Measurements from ENCODE around the gene PRKCZ. TPM values are rescaled to one million over a fixed set of nuclear protein-coding genes. Genes with fewer than 3 reads are reported as not detected.

Gene PRKCZ
- total and polyA plus RNA-seq, 2 of the 4 experiments (the other 2 are of a cell fraction) = 2.0 to 3.5 TPM

- Histone ChIP-seq H3K56ac (ENCODE audit: extremely low read depth, insufficient read depth, low read length) (no peak overlapping the region), H4K91ac (ENCODE audit: insufficient read depth, low read depth, low read length) (no peak overlapping the region), H2BK20ac (ENCODE audit: low read depth, low read length) (no peak overlapping the region), H3K4me2 (ENCODE audit: low read depth, low read length) (no peak overlapping the region), H3K23ac (ENCODE audit: low read depth, low read length) (no peak overlapping the region), H2BK15ac (ENCODE audit: low read depth, low read length) (no peak overlapping the region), H2AFZ (replicated peaks; ENCODE audit: low read length, poor library complexity) (no peak overlapping the region), H4K20me1 (ENCODE audit: insufficient read depth, low read length) (peaks cover 3% of the 10 kb centered on the region; the same call in 1 of the 2 replicates), H3K4me1 (ENCODE audit: control insufficient read depth, insufficient read depth, low read length) (peaks cover 3% of the 10 kb centered on the region; the same call in 1 of the 2 replicates), H3K9me3 (ENCODE audit: control insufficient read depth, insufficient read depth, low read length) (peaks cover 13% of the 10 kb centered on the region), H3K27ac (ENCODE audit: insufficient read depth, low read length) (no peak overlapping the region), H3K14ac (replicated peaks; ENCODE audit: low read depth, low read length) (no peak overlapping the region), H3K9ac (ENCODE audit: low read depth, low read length) (no peak overlapping the region), H2BK120ac (ENCODE audit: low read depth, low read length) (no peak overlapping the region), H4K8ac (ENCODE audit: low read depth in 2 of 2, low read length in 2 of 2) (no peak overlapping the region), H4K5ac (ENCODE audit: low read depth, low read length) (no peak overlapping the region), H3K18ac (ENCODE audit: low read depth, low read length) (no peak overlapping the region), H2AK5ac (ENCODE audit: low read depth, low read length) (no peak overlapping the region), H3K79me1 (ENCODE audit: low read depth in 1 of 2, low read length in 2 of 2) (no peaks in the 10 kb centered on the region), H3K9me1 (ENCODE audit: insufficient read depth, low read length) (no peaks in the 10 kb centered on the region), H3K4ac (ENCODE audit: low read depth, low read length) (no peak overlapping the region), H3K4me3 (ENCODE audit: insufficient read depth, low read depth, low read length) (no peak overlapping the region), H3K36me3 (ENCODE audit: control insufficient read depth, insufficient read depth, low read length) (no peaks in the 10 kb centered on the region), H2AK9ac (replicated peaks; ENCODE audit: low read depth, low read length, poor library complexity) (no peak overlapping the region), H3K27me3 (ENCODE audit: control insufficient read depth, insufficient read depth, low read length) (peaks cover 30% of the 10 kb centered on the region), H2BK5ac (ENCODE audit: low read depth, low read length, poor library complexity, severe bottlenecking) (no peak overlapping the region)
- DNase-seq (no peak), ATAC-seq (ENCODE audit: low read depth) (no peak)
- WGBS, 2 experiments (ENCODE audit: extremely low coverage in 2 of 2, insufficient read length in 1 of 2) = 100% methylated on average over 1 of the region's 8 CpGs; no CpG with 5 or more reads in 1 of the 2 experiments
- in situ Hi-C loops (cut with MboI; ENCODE audit: low sequenced_read_pairs) (no loop called here), dilution Hi-C loops (cut with HindIII; ENCODE audit: low sequenced_read_pairs, unreplicated experiment) (no loop called here), intact Hi-C loops (cut with micrococcal nuclease) (no loop called here)
- no TSS peak for BruUV-seq (replicated peaks)
- CTCF ChIA-PET = no interaction called here
- TF ChIP-seq SMC3 (IDR thresholded peaks at IDR 0.05; ENCODE audit: low read depth, low read length) (no peak), CHD1 (IDR thresholded peaks at IDR 0.05; ENCODE audit: low read depth, low read length) (no peak), BHLHE40 (IDR thresholded peaks at IDR 0.05; ENCODE audit: low read depth, low read length) (no peak), FOS (IDR thresholded peaks at IDR 0.05; ENCODE audit: low read depth, low read length) (no peak), MAFK (IDR thresholded peaks at IDR 0.05; ENCODE audit: low read depth, low read length) (no peak), MXI1 (IDR thresholded peaks at IDR 0.05; ENCODE audit: borderline replicate concordance, low read depth, low read length) (no peak), RCOR1 (IDR thresholded peaks at IDR 0.05; ENCODE audit: insufficient replicate concordance, low read length) (no peak), RAD21 (IDR thresholded peaks at IDR 0.05; ENCODE audit: low read length) (no peak), CEBPB (IDR thresholded peaks at IDR 0.05; ENCODE audit: low read depth, low read length) (no peak), CTCF (conservative IDR thresholded peaks at IDR 0.05; ENCODE audit: low read depth, low read length) (no peak), NFE2L2 (IDR thresholded peaks at IDR 0.05; ENCODE audit: low read depth, low read length) (no peak), MAZ (IDR thresholded peaks at IDR 0.05; ENCODE audit: borderline replicate concordance, low read depth, low read length) (no peak), RFX5 (IDR thresholded peaks at IDR 0.05; ENCODE audit: low read depth, low read length) (no peak), POLR2A (IDR thresholded peaks at IDR 0.05; ENCODE audit: low read depth, low read length) (no peak), ELK1 (IDR thresholded peaks at IDR 0.05; ENCODE audit: borderline replicate concordance, low read depth, low read length) (no peak)
- TF ChIP-seq, protein P1, sequence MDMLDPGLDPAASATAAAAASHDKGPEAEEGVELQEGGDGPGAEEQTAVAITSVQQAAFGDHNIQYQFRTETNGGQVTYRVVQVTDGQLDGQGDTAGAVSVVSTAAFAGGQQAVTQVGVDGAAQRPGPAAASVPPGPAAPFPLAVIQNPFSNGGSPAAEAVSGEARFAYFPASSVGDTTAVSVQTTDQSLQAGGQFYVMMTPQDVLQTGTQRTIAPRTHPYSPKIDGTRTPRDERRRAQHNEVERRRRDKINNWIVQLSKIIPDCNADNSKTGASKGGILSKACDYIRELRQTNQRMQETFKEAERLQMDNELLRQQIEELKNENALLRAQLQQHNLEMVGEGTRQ (IDR thresholded peaks at IDR 0.05; ENCODE audit: low read depth, low read length) = no peak
- POLR2A ChIA-PET (ENCODE audit: unreplicated experiment) = no interaction called here
Observed at GRCh38 chr1:2101946-2102345, 51.7 kb downstream of the PRKCZ start.
